Measurements from ENCODE around the gene EIF6. TPM values are rescaled to one million over a fixed set of nuclear protein-coding genes. Genes with fewer than 3 reads are reported as not detected.

The EIF6 gene
- total RNA-seq, 1 experiment from 2014 or later = 255 TPM

DNA sequence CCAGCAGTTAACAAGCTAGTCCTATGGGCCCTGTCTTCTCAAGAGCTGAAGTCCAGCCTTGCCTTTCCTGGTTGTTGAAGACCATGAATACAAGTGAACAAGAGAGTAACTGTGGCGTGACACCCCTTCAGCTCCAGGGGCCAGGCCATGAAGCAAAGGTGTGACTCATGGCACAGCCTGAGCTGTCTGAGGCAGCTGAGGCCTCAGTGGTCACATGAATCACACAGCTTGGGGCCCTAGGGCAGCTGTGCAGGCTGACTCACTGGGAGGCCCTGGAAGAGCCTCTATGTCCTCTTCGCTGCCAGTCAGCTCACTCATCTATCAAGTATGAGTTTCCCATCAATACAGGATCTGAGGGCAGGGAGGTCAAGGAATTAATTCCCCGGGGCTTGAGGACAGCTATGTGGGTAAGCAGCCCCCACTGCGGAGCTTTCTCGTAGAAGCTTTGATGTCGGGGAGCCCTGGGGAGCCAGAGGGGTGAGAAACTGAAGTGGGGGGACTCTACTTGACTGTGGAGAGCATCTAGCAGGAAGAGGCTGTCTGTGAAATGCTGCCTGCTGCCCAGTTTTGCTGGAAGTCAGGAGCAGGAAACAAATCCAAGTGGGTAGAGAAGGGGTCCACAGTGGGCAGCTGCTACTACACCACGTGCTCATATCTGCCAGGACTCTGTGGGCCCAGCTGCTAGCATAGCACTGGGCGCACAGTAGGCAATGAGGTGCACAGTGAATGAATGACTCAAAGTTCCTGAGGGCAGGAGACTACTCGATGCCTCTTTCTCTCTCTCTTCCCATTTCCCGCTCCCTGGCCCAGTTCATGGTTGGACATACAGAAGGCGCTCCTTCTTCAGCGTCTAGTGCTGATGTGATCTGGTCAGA is 21.3 kb upstream of the EIF6 start:
- DNase-seq = peak; percentile 96 to 99
- no peaks in the 10 kb centered on the region for H3K27me3 ChIP-seq (ENCODE audit: insufficient read depth, low read depth)
- H3K9me3 ChIP-seq (ENCODE audit: insufficient read depth, low read depth) = no peaks in the 10 kb centered on the region
- POLR2A ChIA-PET (ENCODE audit: unreplicated experiment) = interaction anchor here (0.6 to 1.5 kb wide), 6 partner anchors 12 to 211 kb away, joined by 3 to 12 read pairs (median 4); partner anchors contain the start of gene EIF6
- H3K4me2 ChIP-seq = peak overlapping the region; percentile 54
- peaks cover 62% of the 10 kb centered on the region for H3F3A ChIP-seq (ENCODE audit: insufficient read depth, low read depth)
- intact Hi-C loops (cut with micrococcal nuclease; ENCODE audit: unreplicated experiment) = loop anchor here (1.0 to 2.0 kb wide), 6 partner anchors 12 to 141 kb away; partner anchors contain the start of gene MMP24OS
- H3K79me2 ChIP-seq (ENCODE audit: low read depth) = 0 out of 2 replicates have a peak, but pooled peaks cover 2% of the 10 kb centered on the region
- H3K36me3 ChIP-seq (ENCODE audit: low read depth) = no peaks in the 10 kb centered on the region
- H2AFZ ChIP-seq = no peak overlapping the region
- H3K27ac ChIP-seq = peak overlapping the region; percentile 92
- TF ChIP-seq CTCF (conservative IDR thresholded peaks at IDR 0.05) (no peak), EZH2 (IDR thresholded peaks at IDR 0.05; ENCODE audit: low read depth) (no peak)
- BruUV-seq (replicated peaks) = TSS peak; percentile 43
- H4K20me1 ChIP-seq (ENCODE audit: insufficient read depth) = no peaks in the 10 kb centered on the region
- H3K4me3 ChIP-seq = no peak overlapping the region
- peaks cover 78% of the 10 kb centered on the region for H3K4me1 ChIP-seq (replicated peaks; ENCODE audit: insufficient read depth)
- CTCF ChIA-PET = interaction anchor here (0.6 to 4.6 kb wide), 12 partner anchors 12 to 687 kb away, joined by 3 to 19 read pairs (median 8); no protein-coding TSS in a partner anchor
- H3K9me2 ChIP-seq (ENCODE audit: insufficient read depth) = no peaks in the 10 kb centered on the region

DNA sequence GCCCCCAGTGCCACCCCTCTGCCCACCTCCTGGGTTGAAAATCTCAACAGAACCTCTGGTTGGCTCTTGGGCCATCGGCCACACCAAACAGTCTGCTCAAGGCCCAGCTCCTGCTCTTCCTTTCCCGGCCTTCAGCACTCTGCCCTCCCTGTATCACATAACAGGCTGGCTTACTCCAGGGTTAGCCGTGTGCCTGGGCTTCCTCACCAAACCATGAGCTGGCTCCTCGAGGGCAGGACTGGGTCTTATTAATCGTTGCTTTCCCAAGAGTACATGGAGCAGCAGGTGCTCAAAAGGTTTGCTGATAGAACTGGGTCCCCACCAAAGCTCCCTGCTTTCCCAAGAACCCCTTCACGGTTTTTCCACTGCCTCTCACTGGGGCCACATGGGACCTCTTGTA is 20.4 kb upstream of the EIF6 start:
- Histone ChIP-seq H3K79me2 (ENCODE audit: low read depth) (no peaks in the 10 kb centered on the region), H3K4me2 (peak overlapping the region; percentile 41), H3F3A (ENCODE audit: insufficient read depth, low read depth) (peaks cover 59% of the 10 kb centered on the region), H3K4me1 (replicated peaks; ENCODE audit: insufficient read depth) (peaks cover 75% of the 10 kb centered on the region), H2AFZ (no peak overlapping the region), H4K20me1 (ENCODE audit: insufficient read depth) (no peaks in the 10 kb centered on the region), H3K36me3 (ENCODE audit: low read depth) (no peaks in the 10 kb centered on the region), H3K9me3 (ENCODE audit: insufficient read depth, low read depth) (no peaks in the 10 kb centered on the region), H3K9me2 (ENCODE audit: insufficient read depth) (no peaks in the 10 kb centered on the region), H3K27ac (peak overlapping the region; percentile 92), H3K4me3 (no peak overlapping the region), H3K27me3 (ENCODE audit: insufficient read depth, low read depth) (no peaks in the 10 kb centered on the region)
- CTCF ChIA-PET = interaction anchor here (0.6 to 4.6 kb wide), 6 partner anchors 13 to 142 kb away, joined by 6 to 19 read pairs (median 8); no protein-coding TSS in a partner anchor
- no TSS peak for BruUV-seq (replicated peaks)
- DNase-seq = no peak
- intact Hi-C loops (cut with micrococcal nuclease; ENCODE audit: unreplicated experiment) = loop anchor here (1.0 to 2.0 kb wide), 6 partner anchors 13 to 142 kb away; partner anchors contain the start of gene MMP24OS
- POLR2A ChIA-PET (ENCODE audit: unreplicated experiment) = interaction anchor here (0.6 to 1.5 kb wide), 3 partner anchors 15 to 78 kb away, joined by 5 to 12 read pairs (median 7); partner anchors contain the start of gene EIF6
- TF ChIP-seq EZH2 (IDR thresholded peaks at IDR 0.05; ENCODE audit: low read depth) (no peak), CTCF (conservative IDR thresholded peaks at IDR 0.05) (no peak)

- H3K9me3 ChIP-seq (ENCODE audit: insufficient read depth, low read depth) = no peaks in the 10 kb centered on the region
- H3K9me2 ChIP-seq (ENCODE audit: insufficient read depth) = no peaks in the 10 kb centered on the region
- H3K27ac ChIP-seq = peak overlapping the region; percentile 92
- no peaks in the 10 kb centered on the region for H3K36me3 ChIP-seq (ENCODE audit: low read depth)
- H3K27me3 ChIP-seq (ENCODE audit: insufficient read depth, low read depth) = no peaks in the 10 kb centered on the region
- peak overlapping the region; percentile 54 for H3K4me2 ChIP-seq
- peaks cover 56% of the 10 kb centered on the region for H3F3A ChIP-seq (ENCODE audit: insufficient read depth, low read depth)
- no TSS peak for BruUV-seq (replicated peaks)
- TF ChIP-seq EZH2 (IDR thresholded peaks at IDR 0.05; ENCODE audit: low read depth) (no peak), CTCF (conservative IDR thresholded peaks at IDR 0.05) (peak; percentile 95)
- H4K20me1 ChIP-seq (ENCODE audit: insufficient read depth) = no peaks in the 10 kb centered on the region
- peak; percentile 79 to 90 for DNase-seq
- ChIA-PET CTCF (interaction anchor here (0.5 to 1.3 kb wide), 8 partner anchors 14 to 361 kb away, joined by 3 to 8 read pairs (median 4); partner anchors contain the start of genes CEP250, CPNE1 and RBM12), POLR2A (ENCODE audit: unreplicated experiment) (interaction anchor here (0.6 kb wide), 1 partner anchor 17 kb away, joined by 3 read pairs; no protein-coding TSS in a partner anchor)
- intact Hi-C loops (cut with micrococcal nuclease; ENCODE audit: unreplicated experiment) = loop anchor here (1.0 to 2.0 kb wide), 5 partner anchors 23 to 143 kb away; partner anchors contain the start of gene MMP24OS
- H2AFZ ChIP-seq = no peak overlapping the region
- no peak overlapping the region for H3K4me3 ChIP-seq
- no peaks in the 10 kb centered on the region for H3K79me2 ChIP-seq (ENCODE audit: low read depth)
- peaks cover 73% of the 10 kb centered on the region for H3K4me1 ChIP-seq (replicated peaks; ENCODE audit: insufficient read depth)
Observed at GRCh38 chr20:35303735-35304491, 19.3 kb upstream of the EIF6 start.

Data from PC-9 (cell line).